Suprapubic skin (tissue), 4 donors: ENCODE measurements around the gene PARM1.

Experiments used
- POLR2A ChIP-seq, 2 donors: fragments of 450-650 bp; IDR thresholded peaks; one replicate each; pipeline ENCODE4 v1.6.1; 2017; ENCODE audit warnings: antibody characterized with exemption in 2 of 2, mild to moderate bottlenecking in 2 of 2, moderate library complexity in 2 of 2
- POLR2AphosphoS5 ChIP-seq, 3 donors: sonication (generic); formaldehyde crosslinking; IDR thresholded peaks; one replicate each; pipeline ENCODE4 v1.6.1; 2017; ENCODE audit warnings: antibody characterized with exemption in 3 of 3
- TF ChIP-seq, protein P1 (sequence below), 2 donors: fragments of 200-600 bp in 1 of 2; fragments of 450-650 bp in 1 of 2; sonication (generic) in 1 of 2; IDR thresholded peaks; one replicate each; pipeline ENCODE4 v1.5.1; 2016 to 2019; ENCODE audit warnings: antibody characterized with exemption in 2 of 2, mild to moderate bottlenecking in 1 of 2, moderate library complexity in 1 of 2

DNA sequence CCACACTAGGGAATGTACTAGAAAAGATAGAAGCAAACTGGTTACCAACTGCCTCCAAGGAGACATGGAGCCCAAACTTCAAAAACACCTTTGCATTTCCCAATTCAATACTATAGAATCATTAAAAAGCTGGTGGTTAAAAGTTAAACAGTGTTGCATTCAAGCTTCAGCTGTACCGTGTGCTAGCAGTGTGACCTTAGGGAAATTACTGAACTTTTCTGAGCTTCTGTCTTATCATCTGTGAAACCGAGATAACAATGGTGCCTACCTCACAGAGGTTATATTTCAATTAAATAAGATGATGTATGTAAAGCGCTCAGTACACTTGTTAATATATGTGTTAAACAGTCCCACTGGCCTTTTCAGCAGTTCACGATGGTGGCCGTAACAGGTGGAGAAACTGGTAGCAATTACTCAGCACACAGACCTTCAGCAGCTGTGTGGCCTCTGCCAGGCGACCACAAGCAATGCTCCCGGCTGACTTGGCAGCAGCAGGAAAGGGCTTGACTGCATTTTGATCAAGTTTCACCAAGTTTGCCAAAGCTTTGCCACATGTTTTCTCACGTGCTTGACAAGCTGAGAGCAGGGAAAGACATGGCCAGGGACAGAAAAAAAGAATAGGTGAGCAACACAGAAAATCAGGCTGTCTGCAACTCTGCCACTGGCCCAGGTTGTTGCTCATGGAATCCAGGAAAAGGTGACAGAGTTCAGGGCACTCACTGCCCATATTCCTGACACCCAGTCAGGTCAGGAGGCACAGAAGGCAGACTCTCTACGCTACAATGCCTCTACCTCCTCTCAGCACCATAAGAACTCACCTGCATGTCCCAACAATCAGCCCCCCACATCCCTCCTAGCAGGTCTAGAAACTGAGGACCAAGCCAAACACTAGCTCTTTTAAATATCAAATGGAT is 72.1 kb downstream of the PARM1 start:
- TF ChIP-seq, protein P1, sequence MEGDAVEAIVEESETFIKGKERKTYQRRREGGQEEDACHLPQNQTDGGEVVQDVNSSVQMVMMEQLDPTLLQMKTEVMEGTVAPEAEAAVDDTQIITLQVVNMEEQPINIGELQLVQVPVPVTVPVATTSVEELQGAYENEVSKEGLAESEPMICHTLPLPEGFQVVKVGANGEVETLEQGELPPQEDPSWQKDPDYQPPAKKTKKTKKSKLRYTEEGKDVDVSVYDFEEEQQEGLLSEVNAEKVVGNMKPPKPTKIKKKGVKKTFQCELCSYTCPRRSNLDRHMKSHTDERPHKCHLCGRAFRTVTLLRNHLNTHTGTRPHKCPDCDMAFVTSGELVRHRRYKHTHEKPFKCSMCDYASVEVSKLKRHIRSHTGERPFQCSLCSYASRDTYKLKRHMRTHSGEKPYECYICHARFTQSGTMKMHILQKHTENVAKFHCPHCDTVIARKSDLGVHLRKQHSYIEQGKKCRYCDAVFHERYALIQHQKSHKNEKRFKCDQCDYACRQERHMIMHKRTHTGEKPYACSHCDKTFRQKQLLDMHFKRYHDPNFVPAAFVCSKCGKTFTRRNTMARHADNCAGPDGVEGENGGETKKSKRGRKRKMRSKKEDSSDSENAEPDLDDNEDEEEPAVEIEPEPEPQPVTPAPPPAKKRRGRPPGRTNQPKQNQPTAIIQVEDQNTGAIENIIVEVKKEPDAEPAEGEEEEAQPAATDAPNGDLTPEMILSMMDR (IDR thresholded peaks at IDR 0.05): no peak
- TF ChIP-seq POLR2A (IDR thresholded peaks at IDR 0.05) (no peak), POLR2AphosphoS5 (IDR thresholded peaks at IDR 0.05) (no peak)
